ENCODE results near the gene IARS2.

GRCh38 chr1:220149742-220150141 lies 55.8 kb downstream of the IARS2 start:
- TF ChIP-seq ZNF274 (IDR thresholded peaks at IDR 0.05; ENCODE audit: low read depth, low read length) (no peak), POLR2A (IDR thresholded peaks at IDR 0.05; ENCODE audit: borderline replicate concordance, extremely low read depth, insufficient read depth, insufficient read length) (no peak), CTCF (IDR thresholded peaks at IDR 0.05 in 2 of 3, conservative IDR thresholded peaks at IDR 0.05 in 1 of 3; ENCODE audit: borderline replicate concordance in 1 of 3, insufficient read depth in 1 of 3, low read depth in 2 of 3, low read length in 2 of 3) (no peak), SP1 (IDR thresholded peaks at IDR 0.05; ENCODE audit: low read depth) (no peak), SIN3A (IDR thresholded peaks at IDR 0.05; ENCODE audit: low read depth) (no peak), REST (IDR thresholded peaks at IDR 0.05; ENCODE audit: low read depth) (no peak), RAD21 (IDR thresholded peaks at IDR 0.05; ENCODE audit: low read depth) (no peak), JUND (IDR thresholded peaks at IDR 0.05) (no peak), POLR2AphosphoS5 (IDR thresholded peaks at IDR 0.05; ENCODE audit: low read depth, low read length) (no peak), MAX (IDR thresholded peaks at IDR 0.05) (no peak), CEBPB (IDR thresholded peaks at IDR 0.05; ENCODE audit: low read depth) (no peak), EZH2 (IDR thresholded peaks at IDR 0.05) (no peak), ATF3 (IDR thresholded peaks at IDR 0.05) (no peak), ZFX (IDR thresholded peaks at IDR 0.05) (no peak)
